HEK293T (cell line): ENCODE results near the gene PRKG1.

Experiments
- ELF4 ChIP-seq: fragments of 450-650 bp; IDR thresholded peaks from 2 replicates; pipeline ENCODE4 v1.6.1; 2017; ENCODE audit warnings: antibody characterized with exemption
- FOXM1 ChIP-seq: fragments of 450-650 bp; IDR thresholded peaks from 2 replicates; pipeline ENCODE4 v1.6.1; 2017; ENCODE audit warnings: mild to moderate bottlenecking, borderline replicate concordance
- HDGF ChIP-seq: fragments of 450-650 bp; IDR thresholded peaks from 2 replicates; pipeline ENCODE4 v1.6.1; 2017; ENCODE audit warnings: antibody characterized with exemption, borderline replicate concordance
- L3MBTL2 ChIP-seq: fragments of 450-650 bp; conservative IDR thresholded peaks from 2 replicates; pipeline ENCODE4 v1.6.1; 2016; ENCODE audit warnings: mild to moderate bottlenecking
- LEF1 ChIP-seq: fragments of 450-650 bp; IDR thresholded peaks from 2 replicates; pipeline ENCODE4 v1.6.1; 2017; ENCODE audit warnings: mild to moderate bottlenecking, borderline replicate concordance
- NFRKB ChIP-seq: fragments of 450-650 bp; IDR thresholded peaks from 2 replicates; pipeline ENCODE4 v1.6.1; 2016; ENCODE audit warnings: mild to moderate bottlenecking, moderate library complexity
- SP1 ChIP-seq: fragments of 450-650 bp; IDR thresholded peaks from 2 replicates; pipeline ENCODE4 v1.6.1; 2017
- ZNF384 ChIP-seq: fragments of 450-650 bp; IDR thresholded peaks from 2 replicates; pipeline ENCODE4 v1.6.1; 2016

DNA sequence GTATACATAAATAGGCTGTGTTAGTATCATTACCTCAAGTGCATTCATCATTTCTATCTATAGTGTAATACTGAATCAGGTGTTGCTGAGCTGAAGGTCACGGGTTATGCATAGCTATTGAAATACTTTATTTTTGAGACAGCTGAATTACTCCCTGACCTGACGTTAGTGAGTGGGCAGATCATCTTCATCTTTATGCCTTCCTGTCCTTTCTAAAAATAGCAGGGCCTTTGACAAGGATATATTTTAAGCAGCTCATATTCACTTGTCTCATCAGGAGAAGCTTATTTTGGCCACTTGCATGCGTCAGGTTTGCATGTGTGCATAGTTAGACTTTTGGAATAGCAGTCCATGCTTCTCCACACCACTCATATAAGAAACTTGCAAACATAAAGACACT is 1176.2 kb downstream of the PRKG1 start:
- TF ChIP-seq ELF4 (no peak), LEF1 (no peak), ZNF384 (no peak), NFRKB (no peak), FOXM1 (no peak), L3MBTL2 (no peak), HDGF (no peak), SP1 (no peak)
